Measurements from ENCODE around the gene CRHR2.

GRCh38 chr7:30635798-30636197 is 46.5 kb downstream of the CRHR2 start:
- TF ChIP-seq CTCF (IDR thresholded peaks at IDR 0.05) (no peak), POLR2A (IDR thresholded peaks at IDR 0.05) (no peak)

Data from heart left ventricle (tissue), 13 donors.